Calu3 (cell line): ENCODE data around the gene IER2. TPM values are rescaled to one million over a fixed set of nuclear protein-coding genes. Genes with fewer than 3 reads are reported as not detected.
"Not testable (repeated sequence)": the region's sequence is repeated elsewhere in the genome, so short reads cannot be mapped to it uniquely, and the experiment has no call there.

ENCODE experiments used
- BruUV-seq: library from RNA; stranded (reverse); fragments of 400-500 nt; replicated peaks from 2 replicates; lab custom pipeline; 2021; lab: Mats Ljungman, UMichigan
- CTCF ChIA-PET: fragments of 300-600 bp; sonication (Branson Sonifier 250); formaldehyde crosslinking; loops from one replicate; lab custom pipeline; 2022; ENCODE audit warnings: antibody characterized with exemption; lab: Charles Lee
- DNase-seq: peaks from one replicate; pipeline ENCODE4 v3.0.0; 2022
- H3K27ac Mint-ChIP-seq: one replicate; pipeline ENCODE4 v1.8.0; 2022; ENCODE audit warnings: mixed read lengths; ENCODE audit not compliant: unreplicated experiment
- H3K27me3 Mint-ChIP-seq: one replicate; pipeline ENCODE4 v1.8.0; 2022; ENCODE audit warnings: mixed read lengths; ENCODE audit not compliant: unreplicated experiment
- H3K36me3 Mint-ChIP-seq: one replicate; pipeline ENCODE4 v1.8.0; 2022; ENCODE audit warnings: mild to moderate bottlenecking, moderate library complexity, mixed read lengths; ENCODE audit not compliant: insufficient read depth, unreplicated experiment
- H3K4me1 Mint-ChIP-seq: one replicate; pipeline ENCODE4 v1.8.0; 2022; ENCODE audit warnings: mild to moderate bottlenecking, low read depth, mixed read lengths; ENCODE audit not compliant: unreplicated experiment
- H3K4me3 Mint-ChIP-seq: one replicate; pipeline ENCODE4 v1.8.0; 2022; ENCODE audit warnings: mild to moderate bottlenecking, low read depth, moderate library complexity, mixed read lengths; ENCODE audit not compliant: unreplicated experiment
- H3K9me3 Mint-ChIP-seq: one replicate; pipeline ENCODE4 v1.8.0; 2022; ENCODE audit warnings: low read depth, mixed read lengths; ENCODE audit not compliant: unreplicated experiment
- CTCF ChIP-seq: fragments of 200-600 bp; IDR thresholded peaks from one replicate; pipeline ENCODE4 v1.8.0; 2022; ENCODE audit warnings: antibody characterized with exemption; ENCODE audit not compliant: unreplicated experiment
- intact Hi-C: fragments of 100-400 bp; cut with micrococcal nuclease; formaldehyde crosslinking; loops from one replicate; pipeline ENCODE4 v1.10.0; 2022; ENCODE audit not compliant: unreplicated experiment
- total RNA-seq: library from RNA; stranded (reverse); gene quantifications from 2 replicates; pipeline ENCODE4 v1.2.3, GENCODE V29; 2022

IER2 gene
- total RNA-seq, 1 experiment from 2014 or later = 96.3 TPM

- Mint-ChIP-seq H3K4me1 (no peaks in the 10 kb centered on the region), H3K27me3 (no peaks in the 10 kb centered on the region), H3K27ac (no peak overlapping the region), H3K4me3 (no peak overlapping the region), H3K36me3 (no peaks in the 10 kb centered on the region), H3K9me3 (no peaks in the 10 kb centered on the region)
- DNase-seq = no peak
- intact Hi-C loops = no loop called here
- TF ChIP-seq CTCF = no peak
- BruUV-seq = no TSS peak
- CTCF ChIA-PET = interaction anchor here (0.7 kb wide), 2 partner anchors 17 to 501 kb away, joined by 3 to 4 read pairs; no protein-coding TSS in a partner anchor
Observed at GRCh38 chr19:13181747-13182388, 31.7 kb downstream of the IER2 start.

GRCh38 chr19:13184926-13185325 lies 34.7 kb downstream of the IER2 start:
- H3K4me1 Mint-ChIP-seq, CTCF ChIA-PET, DNase-seq, H3K27me3 Mint-ChIP-seq, BruUV-seq, H3K27ac Mint-ChIP-seq, H3K9me3 Mint-ChIP-seq, H3K4me3 Mint-ChIP-seq, intact Hi-C loops, H3K36me3 Mint-ChIP-seq: not testable (repeated sequence)

GRCh38 chr19:13185763-13186657 lies 35.8 kb downstream of the IER2 start:
- BruUV-seq, intact Hi-C loops, H3K27me3 Mint-ChIP-seq, H3K27ac Mint-ChIP-seq, CTCF ChIA-PET, H3K36me3 Mint-ChIP-seq, H3K4me1 Mint-ChIP-seq, DNase-seq, H3K4me3 Mint-ChIP-seq, H3K9me3 Mint-ChIP-seq: not testable (repeated sequence)

- not testable (repeated sequence) for H3K36me3 Mint-ChIP-seq
Observed at GRCh38 chr19:13186688-13187087, 36.5 kb downstream of the IER2 start.

GRCh38 chr19:13187419-13187818 lies 37.2 kb downstream of the IER2 start:
- Mint-ChIP-seq H3K27me3 (no peaks in the 10 kb centered on the region), H3K27ac (no peak overlapping the region), H3K9me3 (no peaks in the 10 kb centered on the region), H3K4me3 (no peak overlapping the region), H3K36me3 (no peaks in the 10 kb centered on the region), H3K4me1 (no peaks in the 10 kb centered on the region)
- intact Hi-C loops = no loop called here
- CTCF ChIA-PET = interaction anchor here (0.7 kb wide), 1 partner anchor 210 kb away, joined by 3 read pairs; no protein-coding TSS in a partner anchor
- no peak for TF ChIP-seq CTCF
- BruUV-seq = no TSS peak
- DNase-seq = no peak

More at GRCh38 chr19:13186688-13187087, 36.5 kb downstream of the IER2 start:
- CTCF ChIA-PET, BruUV-seq, H3K4me3 Mint-ChIP-seq, H3K4me1 Mint-ChIP-seq, intact Hi-C loops, DNase-seq, H3K27ac Mint-ChIP-seq, H3K9me3 Mint-ChIP-seq, H3K27me3 Mint-ChIP-seq: not testable (repeated sequence)
